ENCODE results near the gene DENND1A. TPM values are rescaled to one million over a fixed set of nuclear protein-coding genes. Genes with fewer than 3 reads are reported as not detected.

The DENND1A gene
- total and polyA plus RNA-seq, 8 donors, result 4.4 to 109 (median 21.4) TPM

- intact Hi-C loops (cut with DNase I; ENCODE audit: low total_unique reads), result no loop called here
- no peaks in the 10 kb centered on the region for H3K9me3 ChIP-seq
- no peak overlapping the region for H3K4me3 ChIP-seq
- peaks cover 0 to 68% (median 52%) of the 10 kb centered on the region in 4 donors for H3K36me3 ChIP-seq
- no peaks in the 10 kb centered on the region for H3K27me3 ChIP-seq
- no peak for TF ChIP-seq POLR2A (IDR thresholded peaks at IDR 0.05)
- TF ChIP-seq, protein P1, sequence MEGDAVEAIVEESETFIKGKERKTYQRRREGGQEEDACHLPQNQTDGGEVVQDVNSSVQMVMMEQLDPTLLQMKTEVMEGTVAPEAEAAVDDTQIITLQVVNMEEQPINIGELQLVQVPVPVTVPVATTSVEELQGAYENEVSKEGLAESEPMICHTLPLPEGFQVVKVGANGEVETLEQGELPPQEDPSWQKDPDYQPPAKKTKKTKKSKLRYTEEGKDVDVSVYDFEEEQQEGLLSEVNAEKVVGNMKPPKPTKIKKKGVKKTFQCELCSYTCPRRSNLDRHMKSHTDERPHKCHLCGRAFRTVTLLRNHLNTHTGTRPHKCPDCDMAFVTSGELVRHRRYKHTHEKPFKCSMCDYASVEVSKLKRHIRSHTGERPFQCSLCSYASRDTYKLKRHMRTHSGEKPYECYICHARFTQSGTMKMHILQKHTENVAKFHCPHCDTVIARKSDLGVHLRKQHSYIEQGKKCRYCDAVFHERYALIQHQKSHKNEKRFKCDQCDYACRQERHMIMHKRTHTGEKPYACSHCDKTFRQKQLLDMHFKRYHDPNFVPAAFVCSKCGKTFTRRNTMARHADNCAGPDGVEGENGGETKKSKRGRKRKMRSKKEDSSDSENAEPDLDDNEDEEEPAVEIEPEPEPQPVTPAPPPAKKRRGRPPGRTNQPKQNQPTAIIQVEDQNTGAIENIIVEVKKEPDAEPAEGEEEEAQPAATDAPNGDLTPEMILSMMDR (IDR thresholded peaks at IDR 0.05), result no peak
- no peak for TF ChIP-seq EP300 (IDR thresholded peaks at IDR 0.05)
- no peak for TF ChIP-seq POLR2AphosphoS5 (IDR thresholded peaks at IDR 0.05)
- H3K27ac ChIP-seq, result no peak overlapping the region
- H3K4me1 ChIP-seq, result no peaks in the 10 kb centered on the region
- WGBS, 5 donors, result 90 to 97% (median 96%) methylated on average over 13 of the region's 13 CpGs
- DNase-seq, result no peak
These were observed 474.7 kb downstream of the DENND1A start for GRCh38 chr9:123455187-123455586.

GRCh38 chr9:123454361-123454760, 475.6 kb downstream of the DENND1A start:
- no peak overlapping the region for H3K4me3 ChIP-seq
- 76 to 98% (median 88%) methylated on average over 3 of the region's 3 CpGs for WGBS, 5 donors
- no peak overlapping the region for H3K27ac ChIP-seq
- no peaks in the 10 kb centered on the region for H3K9me3 ChIP-seq
- TF ChIP-seq, protein P1 (IDR thresholded peaks at IDR 0.05), result no peak
- TF ChIP-seq POLR2AphosphoS5 (IDR thresholded peaks at IDR 0.05), result no peak
- no peak for TF ChIP-seq POLR2A (IDR thresholded peaks at IDR 0.05)
- no peaks in the 10 kb centered on the region for H3K27me3 ChIP-seq
- DNase-seq, result no peak
- intact Hi-C loops (cut with DNase I; ENCODE audit: low total_unique reads), result no loop called here
- H3K36me3 ChIP-seq, result peaks cover 0 to 73% (median 56%) of the 10 kb centered on the region in 4 donors
- H3K4me1 ChIP-seq, result no peaks in the 10 kb centered on the region

GRCh38 chr9:123453831-123454321, 476.1 kb downstream of the DENND1A start:
- intact Hi-C loops (cut with DNase I; ENCODE audit: low total_unique reads), result no loop called here
- Histone ChIP-seq H3K4me3 (no peak overlapping the region), H3K9me3 (no peaks in the 10 kb centered on the region), H3K27me3 (no peaks in the 10 kb centered on the region), H3K36me3 (peaks cover 0 to 73% (median 56%) of the 10 kb centered on the region in 4 donors), H3K27ac (no peak overlapping the region), H3K4me1 (no peaks in the 10 kb centered on the region)
- 39 to 71% (median 46%) methylated on average over 7 of the region's 7 CpGs for WGBS, 5 donors
- DNase-seq, result peak; percentile 58 to 78
- TF ChIP-seq POLR2A (IDR thresholded peaks at IDR 0.05) (no peak), EP300 (IDR thresholded peaks at IDR 0.05) (no peak), POLR2AphosphoS5 (IDR thresholded peaks at IDR 0.05) (no peak)
- TF ChIP-seq, protein P1 (IDR thresholded peaks at IDR 0.05), result no peak

DNA sequence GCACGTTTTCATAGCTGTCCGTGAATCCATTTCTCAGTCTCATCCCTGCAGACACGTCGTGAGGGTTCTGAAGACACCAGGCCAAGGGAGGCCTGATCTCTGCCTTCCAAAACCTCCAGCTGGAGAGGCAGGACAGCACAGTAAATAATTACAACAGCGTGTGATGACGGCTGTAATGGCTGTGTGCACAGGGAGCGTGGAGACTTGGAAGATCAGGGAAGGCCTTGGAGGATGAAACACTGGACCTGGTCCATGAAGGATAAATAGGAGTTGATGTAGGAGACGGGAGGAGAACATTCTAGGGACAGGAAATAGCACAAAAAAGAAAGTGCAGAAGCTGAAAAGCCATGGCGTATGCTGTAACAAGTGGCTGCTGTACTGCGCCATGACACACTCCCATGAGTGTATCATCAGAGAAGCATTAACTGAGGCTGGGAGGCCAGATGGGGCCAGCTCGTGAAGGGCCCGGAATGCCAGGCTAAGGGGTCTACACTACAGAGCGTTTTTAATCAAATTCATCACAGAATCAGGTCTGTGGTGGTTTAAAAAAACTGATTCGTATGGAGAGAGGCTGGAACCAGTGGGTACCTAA, 476.8 kb downstream of the DENND1A start:
- Histone ChIP-seq H3K36me3 (peaks cover 0 to 73% (median 56%) of the 10 kb centered on the region in 4 donors), H3K4me1 (no peaks in the 10 kb centered on the region), H3K9me3 (no peaks in the 10 kb centered on the region), H3K27me3 (no peaks in the 10 kb centered on the region), H3K4me3 (no peak overlapping the region), H3K27ac (no peak overlapping the region)
- intact Hi-C loops (cut with DNase I; ENCODE audit: low total_unique reads), result no loop called here
- TF ChIP-seq EP300 (IDR thresholded peaks at IDR 0.05), result no peak
- no peak for TF ChIP-seq POLR2A (IDR thresholded peaks at IDR 0.05)
- TF ChIP-seq POLR2AphosphoS5 (IDR thresholded peaks at IDR 0.05), result no peak
- TF ChIP-seq, protein P1 (IDR thresholded peaks at IDR 0.05), result no peak
- 94 to 96% (median 95%) methylated on average over 14 of the region's 14 CpGs for WGBS, 5 donors
- DNase-seq, result no peak
